Stimulated activated CD8-positive, alpha-beta memory T cell treated with anti-CD3 and anti-CD28 coated beads, Interleukin-12 subunit alpha, Interleukin-12 subunit beta, amount 100 ng/mL, for 4 hours (primary cell): ENCODE results near the gene ESR1.
"Not testable (repeated sequence)": the region's sequence is repeated elsewhere in the genome, so short reads cannot be mapped to it uniquely, and the experiment has no call there.

Source experiments
- DNase-seq: peaks from one replicate; pipeline ENCODE4 v3.0.0-alpha.2; 2020; ENCODE audit warnings: low read depth

Gene ESR1

GRCh38 chr6:152054441-152054840, 247.0 kb downstream of the ESR1 start:
- DNase-seq = no peak

GRCh38 chr6:152055517-152055916, 248.0 kb downstream of the ESR1 start:
- no peak for DNase-seq

- no peak for DNase-seq
These were observed 250.5 kb downstream of the ESR1 start for GRCh38 chr6:152057832-152058498.

- DNase-seq = no peak
These were observed 252.4 kb downstream of the ESR1 start for GRCh38 chr6:152059909-152060308.

- no peak for DNase-seq
These were observed 255.0 kb downstream of the ESR1 start for GRCh38 chr6:152062476-152062875.

GRCh38 chr6:152063170-152063921, 255.9 kb downstream of the ESR1 start:
- no peak for DNase-seq

GRCh38 chr6:152068622-152069261, 261.3 kb downstream of the ESR1 start:
- DNase-seq = no peak

GRCh38 chr6:152070556-152070955, 263.1 kb downstream of the ESR1 start:
- DNase-seq = no peak

GRCh38 chr6:152071318-152071717, 263.8 kb downstream of the ESR1 start:
- no peak for DNase-seq

- DNase-seq = no peak
These were observed 264.4 kb downstream of the ESR1 start for GRCh38 chr6:152071843-152072242.

- DNase-seq = not testable (repeated sequence)
These were observed 268.8 kb downstream of the ESR1 start for GRCh38 chr6:152076242-152076641.

GRCh38 chr6:152078001-152078400, 270.5 kb downstream of the ESR1 start:
- no peak for DNase-seq

GRCh38 chr6:152078804-152079203, 271.3 kb downstream of the ESR1 start:
- DNase-seq = no peak

GRCh38 chr6:152085451-152085921, 278.0 kb downstream of the ESR1 start:
- DNase-seq = no peak

- no peak for DNase-seq
These were observed 278.9 kb downstream of the ESR1 start for GRCh38 chr6:152086223-152086873.

- no peak for DNase-seq
These were observed 279.6 kb downstream of the ESR1 start for GRCh38 chr6:152087096-152087495.

GRCh38 chr6:152087701-152088100, 280.2 kb downstream of the ESR1 start:
- no peak for DNase-seq

- DNase-seq = no peak
These were observed 282.5 kb downstream of the ESR1 start for GRCh38 chr6:152089992-152090391.

- no peak for DNase-seq
These were observed 283.7 kb downstream of the ESR1 start for GRCh38 chr6:152091201-152091600.

GRCh38 chr6:152091851-152092341, 284.4 kb downstream of the ESR1 start:
- DNase-seq = no peak

GRCh38 chr6:152093711-152094110, 286.2 kb downstream of the ESR1 start:
- no peak for DNase-seq

- DNase-seq = no peak
These were observed 286.8 kb downstream of the ESR1 start for GRCh38 chr6:152094276-152094675.
